NCI-H2107 (cell line): ENCODE results near the gene REG3A.

Source experiments
- DNase-seq: peaks from one replicate; lab custom pipeline; 2025; lab: John Stamatoyannopoulos, UW

REG3A gene

GRCh38 chr2:79159653-79160052 is at the start of gene REG3A:
Gene REG3A, minus strand, starts transcription at chr2:79159753. Its CDS starts 348 bp downstream, at chr2:79159405.
- DNase-seq: no peak

GRCh38 chr2:79200762-79201161 is 41.2 kb upstream of the REG3A start:
- no peak for DNase-seq

GRCh38 chr2:79191816-79192215 is 32.3 kb upstream of the REG3A start:
- no peak for DNase-seq

GRCh38 chr2:79191081-79191480 is 31.5 kb upstream of the REG3A start:
- no peak for DNase-seq

- no peak for DNase-seq
Measured at GRCh38 chr2:79189465-79189864, 29.9 kb upstream of the REG3A start.

GRCh38 chr2:79181617-79182016 is 22.1 kb upstream of the REG3A start:
- no peak for DNase-seq

GRCh38 chr2:79180092-79180491 is 20.5 kb upstream of the REG3A start:
- no peak for DNase-seq

GRCh38 chr2:79179036-79179435 is 19.5 kb upstream of the REG3A start:
- DNase-seq: no peak

- DNase-seq: no peak
Measured at GRCh38 chr2:79178076-79178674, 18.6 kb upstream of the REG3A start.

- DNase-seq: no peak
Measured at GRCh38 chr2:79171348-79171958, 11.9 kb upstream of the REG3A start.

- no peak for DNase-seq
Measured at GRCh38 chr2:79162801-79163200, 3.2 kb upstream of the REG3A start.

- DNase-seq: no peak
Measured at GRCh38 chr2:79162132-79162531, 2.6 kb upstream of the REG3A start.

- no peak for DNase-seq
Measured at GRCh38 chr2:79159030-79159429, 523 bp downstream of the REG3A start.

- DNase-seq: no peak
Measured at GRCh38 chr2:79155826-79156476, 3.6 kb downstream of the REG3A start.

GRCh38 chr2:79139423-79139822 is 20.1 kb downstream of the REG3A start:
- DNase-seq: no peak

GRCh38 chr2:79138385-79138784 is 21.2 kb downstream of the REG3A start:
- no peak for DNase-seq

GRCh38 chr2:79131687-79132086 is 27.9 kb downstream of the REG3A start:
- DNase-seq: no peak

GRCh38 chr2:79129804-79130203 is 29.7 kb downstream of the REG3A start:
- DNase-seq: no peak

GRCh38 chr2:79129260-79129659 is 30.3 kb downstream of the REG3A start:
- no peak for DNase-seq

GRCh38 chr2:79128406-79128805 is 31.1 kb downstream of the REG3A start:
- no peak for DNase-seq

- no peak for DNase-seq
Measured at GRCh38 chr2:79125721-79125985, 33.9 kb downstream of the REG3A start.

- no peak for DNase-seq
Measured at GRCh38 chr2:79124907-79125720, 34.4 kb downstream of the REG3A start.

- no peak for DNase-seq
Measured at GRCh38 chr2:79122676-79123075, 36.9 kb downstream of the REG3A start.
